ENCODE measurements around the gene MYO1D. TPM values are rescaled to one million over a fixed set of nuclear protein-coding genes. Genes with fewer than 3 reads are reported as not detected.
A peak's percentile ranks its signal among the peaks of the same experiment; 100 is the strongest.

MYO1D gene
- total RNA-seq, 1 experiment from 2014 or later, result 23.5 TPM

GRCh38 chr17:32493976-32494513, 382.9 kb downstream of the MYO1D start:
- ChIA-PET POLR2A (ENCODE audit: unreplicated experiment) (no interaction called here), CTCF (no interaction called here)
- H3K9ac ChIP-seq (ENCODE audit: low read length), result no peak overlapping the region
- H3K79me2 ChIP-seq (ENCODE audit: low read length), result no peaks in the 10 kb centered on the region
- H3K9me3 ChIP-seq (ENCODE audit: low read length), result no peaks in the 10 kb centered on the region
- no peak overlapping the region for H2AFZ ChIP-seq (ENCODE audit: low read length)
- no peaks in the 10 kb centered on the region for H3K36me3 ChIP-seq (ENCODE audit: low read depth, low read length)
- H3K4me1 ChIP-seq (ENCODE audit: insufficient read depth, low read length), result peaks cover 17% of the 10 kb centered on the region
- DNase-seq (no peak), ATAC-seq (no peak)
- H3K27ac ChIP-seq (ENCODE audit: low read length), result no peak overlapping the region
- H3K27me3 ChIP-seq (ENCODE audit: low read length), result no peaks in the 10 kb centered on the region
- BruUV-seq (replicated peaks), result no TSS peak
- intact Hi-C loops (cut with micrococcal nuclease), result no loop called here
- no peaks in the 10 kb centered on the region for H4K20me1 ChIP-seq (ENCODE audit: low read length)
- no peaks in the 10 kb centered on the region for H3F3A ChIP-seq (ENCODE audit: low read length, unreplicated experiment)
- TF ChIP-seq CTCF (conservative IDR thresholded peaks at IDR 0.05; ENCODE audit: low read depth, low read length) (no peak), EZH2phosphoT487 (IDR thresholded peaks at IDR 0.05; ENCODE audit: borderline replicate concordance, low read length) (no peak), EZH2 (IDR thresholded peaks at IDR 0.05; ENCODE audit: low read length, unreplicated experiment) (no peak)
- H3K4me3 ChIP-seq (ENCODE audit: low read length), result no peak overlapping the region
- H3K4me2 ChIP-seq (ENCODE audit: low read length), result no peak overlapping the region
- no peaks in the 10 kb centered on the region for H3K9me2 ChIP-seq (replicated peaks; ENCODE audit: low read length)

GRCh38 chr17:32493571-32493970, 383.4 kb downstream of the MYO1D start:
- H3K9me3 ChIP-seq (ENCODE audit: low read length), result no peaks in the 10 kb centered on the region
- H3K9me2 ChIP-seq (replicated peaks; ENCODE audit: low read length), result no peaks in the 10 kb centered on the region
- H3K9ac ChIP-seq (ENCODE audit: low read length), result no peak overlapping the region
- ATAC-seq, result no peak
- no peak overlapping the region for H3K4me2 ChIP-seq (ENCODE audit: low read length)
- ChIA-PET POLR2A (ENCODE audit: unreplicated experiment) (no interaction called here), CTCF (no interaction called here)
- H3K36me3 ChIP-seq (ENCODE audit: low read depth, low read length), result no peaks in the 10 kb centered on the region
- no TSS peak for BruUV-seq (replicated peaks)
- intact Hi-C loops (cut with micrococcal nuclease), result no loop called here
- no peak overlapping the region for H2AFZ ChIP-seq (ENCODE audit: low read length)
- H4K20me1 ChIP-seq (ENCODE audit: low read length), result no peaks in the 10 kb centered on the region
- no peaks in the 10 kb centered on the region for H3K27me3 ChIP-seq (ENCODE audit: low read length)
- H3F3A ChIP-seq (ENCODE audit: low read length, unreplicated experiment), result no peaks in the 10 kb centered on the region
- H3K79me2 ChIP-seq (ENCODE audit: low read length), result no peaks in the 10 kb centered on the region
- DNase-seq, result no peak
- H3K4me1 ChIP-seq (ENCODE audit: insufficient read depth, low read length), result peaks cover 17% of the 10 kb centered on the region
- no peak overlapping the region for H3K4me3 ChIP-seq (ENCODE audit: low read length)
- TF ChIP-seq EZH2phosphoT487 (IDR thresholded peaks at IDR 0.05; ENCODE audit: borderline replicate concordance, low read length) (no peak), EZH2 (IDR thresholded peaks at IDR 0.05; ENCODE audit: low read length, unreplicated experiment) (no peak), CTCF (conservative IDR thresholded peaks at IDR 0.05; ENCODE audit: low read depth, low read length) (no peak)
- no peak overlapping the region for H3K27ac ChIP-seq (ENCODE audit: low read length)

GRCh38 chr17:32492648-32493289, 384.2 kb downstream of the MYO1D start:
- H3K4me1 ChIP-seq (ENCODE audit: insufficient read depth, low read length), result peaks cover 17% of the 10 kb centered on the region
- no peak for DNase-seq
- POLR2A ChIA-PET (ENCODE audit: unreplicated experiment), result no interaction called here
- H3K4me2 ChIP-seq (ENCODE audit: low read length), result no peak overlapping the region
- intact Hi-C loops (cut with micrococcal nuclease), result no loop called here
- BruUV-seq (replicated peaks), result TSS peak; percentile 49
- H3K9ac ChIP-seq (ENCODE audit: low read length), result no peak overlapping the region
- H3F3A ChIP-seq (ENCODE audit: low read length, unreplicated experiment), result no peaks in the 10 kb centered on the region
- no peaks in the 10 kb centered on the region for H3K36me3 ChIP-seq (ENCODE audit: low read depth, low read length)
- no peak overlapping the region for H2AFZ ChIP-seq (ENCODE audit: low read length)
- CTCF ChIA-PET, result no interaction called here
- no peaks in the 10 kb centered on the region for H4K20me1 ChIP-seq (ENCODE audit: low read length)
- TF ChIP-seq EZH2phosphoT487 (IDR thresholded peaks at IDR 0.05; ENCODE audit: borderline replicate concordance, low read length) (no peak), EZH2 (IDR thresholded peaks at IDR 0.05; ENCODE audit: low read length, unreplicated experiment) (no peak), CTCF (conservative IDR thresholded peaks at IDR 0.05; ENCODE audit: low read depth, low read length) (no peak)
- H3K27ac ChIP-seq (ENCODE audit: low read length), result no peak overlapping the region
- H3K9me2 ChIP-seq (replicated peaks; ENCODE audit: low read length), result no peaks in the 10 kb centered on the region
- H3K27me3 ChIP-seq (ENCODE audit: low read length), result no peaks in the 10 kb centered on the region
- no peak overlapping the region for H3K4me3 ChIP-seq (ENCODE audit: low read length)
- no peaks in the 10 kb centered on the region for H3K9me3 ChIP-seq (ENCODE audit: low read length)
- H3K79me2 ChIP-seq (ENCODE audit: low read length), result peaks cover 4% of the 10 kb centered on the region; the same call in 1 of the 2 replicates
- no peak for ATAC-seq
